K562 (cell line): Measurements from ENCODE around the gene COL9A2. TPM values are rescaled to one million over a fixed set of nuclear protein-coding genes. Genes with fewer than 3 reads are reported as not detected.

Source experiments
- ATAC-seq: fragments of 200-7000 bp; cut with Tn5 transposase; 3 replicates; pipeline ENCODE4 v1.9.1; 2020; ENCODE audit warnings: moderate library complexity
- BruUV-seq: library from RNA; stranded (reverse); fragments of 400-500 nt; replicated peaks from 2 replicates; lab custom pipeline; 2021; lab: Mats Ljungman, UMichigan
- CTCF ChIA-PET: fragments of 300-600 bp; formaldehyde crosslinking; extraction: SDS; loops from one replicate; lab custom pipeline; 2021; ENCODE audit warnings: low intra/inter-chr PET ratio; lab: Yijun Ruan, JAX
- POLR2A ChIA-PET: fragments of 300-600, 350-650 bp; sonication (Branson Sonifier 250); formaldehyde crosslinking; extraction: SDS; loops from one replicate; lab custom pipeline; 2021; ENCODE audit warnings: antibody characterized with exemption, inconsistent platforms; lab: Yijun Ruan, JAX
- DNase-seq, 4 experiments: peaks; one replicate each; pipeline versions ENCODE4 v3.0.0 to v3.0.0-alpha.2; 2011 to 2018; ENCODE audit warnings: low spot score in 3 of 4, mixed read lengths in 3 of 4; ENCODE audit errors: extremely low read depth in 1 of 4
- FAIRE-seq: peaks from 2 replicates; lab custom pipeline; 2011; peaks lifted over from hg19 to GRCh38; lab: Jason Lieb, UNC
- H2AFZ ChIP-seq: 2 replicates; pipeline ENCODE4 v1.6.0; 2011; ENCODE audit warnings: low read depth, low read length, control low read depth, inconsistent platforms
- H3K27ac ChIP-seq: fragments of 200-600 bp; 3 replicates; pipeline ENCODE4 v1.8.0; 2011; ENCODE audit warnings: low read depth, mild to moderate bottlenecking, control low read depth, inconsistent platforms, low read length, moderate library complexity, mixed read lengths; ENCODE audit errors: extremely low read depth
- H3K27me3 ChIP-seq, 2 experiments: fragments of 300-600 bp in 1 of 2; 2 replicates in 1 of 2; 3 replicates in 1 of 2; pipeline versions ENCODE4 v1.6.0 to v1.8.0; 2011; ENCODE audit warnings: inconsistent platforms in 2 of 2, low read length in 2 of 2, mild to moderate bottlenecking in 1 of 2, mixed read lengths in 1 of 2, moderate library complexity in 1 of 2; ENCODE audit not compliant: control insufficient read depth in 2 of 2, insufficient read depth in 2 of 2
- H3K36me3 ChIP-seq: fragments of 300-600 bp; 3 replicates; pipeline ENCODE4 v1.8.0; 2011; ENCODE audit warnings: mild to moderate bottlenecking, low read length, inconsistent platforms; ENCODE audit not compliant: control insufficient read depth, insufficient read depth
- H3K4me1 ChIP-seq, 2 experiments: fragments of 200-600 bp in 1 of 2; replicated peaks in 1 of 2; 2 replicates in 1 of 2; 3 replicates in 1 of 2; pipeline versions ENCODE4 v1.5.1 to v1.8.0; 2011; ENCODE audit warnings: inconsistent platforms in 2 of 2, low read length in 2 of 2, mild to moderate bottlenecking in 1 of 2, mixed read lengths in 1 of 2, moderate library complexity in 1 of 2; ENCODE audit not compliant: control insufficient read depth in 2 of 2, insufficient read depth in 2 of 2
- H3K4me2 ChIP-seq: 2 replicates; pipeline ENCODE4 v1.6.1; 2011; ENCODE audit warnings: low read length, control low read depth, inconsistent platforms, mixed read lengths; ENCODE audit not compliant: insufficient read depth
- H3K4me3 ChIP-seq: fragments of 200-600 bp; sonication (generic), shearing (Covaris generic); 2 replicates; pipeline ENCODE4 v1.5.1; 2016; ENCODE audit warnings: control low read depth, inconsistent platforms
- H3K79me2 ChIP-seq: fragments of 200-600 bp; 3 replicates; pipeline ENCODE4 v1.8.0; 2011; ENCODE audit warnings: low read length, inconsistent platforms; ENCODE audit not compliant: control insufficient read depth, insufficient read depth
- H3K9ac ChIP-seq, 2 experiments: 2 replicates each; pipeline versions ENCODE4 v1.6.0 to v1.6.1; 2011; ENCODE audit warnings: low read depth in 2 of 2, low read length in 2 of 2, control low read depth in 1 of 2, inconsistent platforms in 1 of 2, mild to moderate bottlenecking in 1 of 2, mixed read lengths in 1 of 2; ENCODE audit not compliant: insufficient read depth in 1 of 2
- H3K9me1 ChIP-seq: one replicate; pipeline ENCODE4 v1.6.0; 2011; ENCODE audit warnings: inconsistent platforms, mild to moderate bottlenecking, low read length, moderate library complexity; ENCODE audit not compliant: control insufficient read depth, insufficient read depth
- H3K9me3 ChIP-seq: replicated peaks from 2 replicates; pipeline ENCODE4 v1.5.1; 2011; ENCODE audit warnings: low read depth, low read length, inconsistent platforms; ENCODE audit not compliant: control insufficient read depth, insufficient read depth
- H4K20me1 ChIP-seq: replicated peaks from 2 replicates; pipeline ENCODE4 v1.6.1; 2011; ENCODE audit warnings: low read length, inconsistent platforms, mixed read lengths; ENCODE audit not compliant: control insufficient read depth, insufficient read depth
- BHLHE40 ChIP-seq: IDR thresholded peaks from 2 replicates; pipeline ENCODE4 v1.6.1; 2011; ENCODE audit warnings: low read length, improper control_type of control experiment
- CREB3L1 ChIP-seq: fragments of 450-650 bp; IDR thresholded peaks from 2 replicates; pipeline ENCODE4 v1.6.1; 2014; ENCODE audit warnings: low read depth, mild to moderate bottlenecking, moderate library complexity, borderline replicate concordance
- ESRRA ChIP-seq: fragments of 450-650 bp; IDR thresholded peaks from 2 replicates; pipeline ENCODE4 v1.6.1; 2014; ENCODE audit warnings: low read depth, mild to moderate bottlenecking, moderate library complexity, borderline replicate concordance
- ESRRB ChIP-seq: fragments of 250-450 bp; sonication (Bioruptor Pico); IDR thresholded peaks from 2 replicates; pipeline ENCODE4 v1.5.0; 2020; ENCODE audit warnings: mild to moderate bottlenecking, moderate library complexity, borderline replicate concordance
- FOSL1 ChIP-seq: fragments of 200-800 bp; sonication (Bioruptor generic); conservative IDR thresholded peaks from 2 replicates; pipeline ENCODE4 v1.6.1; 2016; ENCODE audit warnings: missing genetic modification characterization, missing compliant biosample characterization
- JUN ChIP-seq, 2 experiments: sonication (generic) in 1 of 2; formaldehyde crosslinking in 1 of 2; IDR thresholded peaks; 2 replicates each; pipeline versions ENCODE4 v1.6.1 to v1.8.0; 2012 to 2022; ENCODE audit warnings: borderline replicate concordance in 2 of 2, mild to moderate bottlenecking in 2 of 2, improper control_type of control experiment in 1 of 2, low read depth in 1 of 2, low read length in 1 of 2, missing genetic modification reagents in 1 of 2
- NFE2L1 ChIP-seq: fragments of 450-650 bp; IDR thresholded peaks from 2 replicates; pipeline ENCODE4 v1.6.1; 2016; ENCODE audit warnings: missing genetic modification characterization, low read depth, mild to moderate bottlenecking, missing compliant biosample characterization, moderate library complexity, borderline replicate concordance
- ZBTB40 ChIP-seq, 2 experiments: fragments of 450-650 bp in 1 of 2; sonication (generic) in 1 of 2; formaldehyde crosslinking in 1 of 2; IDR thresholded peaks; 2 replicates each; pipeline versions ENCODE4 v1.7.1 to v1.9.0; 2016 to 2022; ENCODE audit warnings: inconsistent platforms in 1 of 2, mild to moderate bottlenecking in 1 of 2, missing genetic modification reagents in 1 of 2
- ZNF431 ChIP-seq: sonication (generic); formaldehyde crosslinking; IDR thresholded peaks from 2 replicates; pipeline ENCODE4 v1.8.0; 2022; ENCODE audit warnings: mild to moderate bottlenecking, missing genetic modification reagents
- WGBS: fragments of 100-300 bp; shearing (Covaris generic); methylation state at CpG from one replicate; pipeline ENCODE4 v1.1.6; 2016; ENCODE audit warnings: low coverage, mixed read lengths; ENCODE audit not compliant: insufficient coverage; ENCODE audit errors: missing lambda C conversion rate; 5-methylcytosine and 5-hydroxymethylcytosine counted together
- in situ Hi-C: fragments of 300-500 bp; cut with MboI; formaldehyde crosslinking; loops from 4 replicates; pipeline ENCODE4 v1.15.0; 2018; ENCODE audit warnings: inconsistent platforms, mixed read lengths
- intact Hi-C: fragments of 100-400 bp; cut with micrococcal nuclease; formaldehyde crosslinking; loops from 2 replicates; pipeline ENCODE4 v1.14.2; 2022
- polyA plus RNA-seq, 8 experiments: library from polyadenylated mRNA; depleted of rRNA in 4 of 8; stranded (reverse) in 5 of 8; unstranded in 3 of 8; fragments of >200 nt; fragmentation: Nextera tagmentation in 2 of 8; fragmentation: Illumina TruSeq in 1 of 8; extraction: Ambion mirVana in 2 of 8; extraction: Trizol in 1 of 8; gene quantifications; 2 replicates each; pipeline versions ENCODE4 v1.2.1 to v1.2.3, GENCODE V29; 2011 to 2014; ENCODE audit warnings: inconsistent platforms in 1 of 8, missing spikeins in 1 of 8
- total RNA-seq, 7 experiments: library from RNA; depleted of rRNA in 6 of 7; stranded (reverse); fragments of >200 nt in 6 of 7; fragmentation: Illumina TruSeq in 2 of 7; extraction: Trizol in 2 of 7; gene quantifications; 2 replicates each; pipeline versions ENCODE4 v1.2.1 to v1.2.3, GENCODE V29; 2011 to 2021; ENCODE audit warnings: low replicate concordance in 1 of 7

Gene COL9A2
- total and polyA plus RNA-seq, 9 of the 15 experiments (the other 6 are each of a cell fraction or from before 2014, with no cell fraction given), result 0.03 to 2.2 (median 0.31) TPM

GRCh38 chr1:40313958-40314720 lies 2.9 kb downstream of the COL9A2 start:
- Histone ChIP-seq H3K9me3 (no peaks in the 10 kb centered on the region), H3K27ac (no peak overlapping the region), H3K9me1 (no peaks in the 10 kb centered on the region), H2AFZ (peak overlapping the region; percentile 98), H3K9ac (peak overlapping the region in 1 of 2 experiments; percentile 89; a peak in 2 of 4 replicates), H3K79me2 (no peaks in the 10 kb centered on the region), H3K4me3 (no peak overlapping the region), H3K4me1 (peaks cover 33 to 64% of the 10 kb centered on the region in 2 experiments), H3K4me2 (no peak overlapping the region), H4K20me1 (no peaks in the 10 kb centered on the region), H3K36me3 (no peaks in the 10 kb centered on the region), H3K27me3 (no peaks in the 10 kb centered on the region; a peak in 1 of 5 replicates)
- in situ Hi-C loops (no loop called here), intact Hi-C loops (no loop called here)
- ATAC-seq (no peak), DNase-seq (no peak), FAIRE-seq (no peak)
- ChIA-PET CTCF (interaction anchor here (2.1 kb wide), 1 partner anchor 91 kb away, joined by 8 read pairs; no protein-coding TSS in a partner anchor), POLR2A (interaction anchor here (0.6 to 1.6 kb wide), 8 partner anchors 24 to 324 kb away, joined by 3 to 12 read pairs (median 3); no protein-coding TSS in a partner anchor)
- no TSS peak for BruUV-seq
- 69% methylated on average over 9 of the region's 9 CpGs for WGBS
- TF ChIP-seq ZBTB40 (IDR thresholded peaks at IDR 0.05) (no peak), ZBTB40 (CRISPR knock-in tag; IDR thresholded peaks at IDR 0.05) (no peak), BHLHE40 (no peak), FOSL1 (tag) (no peak; the same call in 1 of the 2 replicates), CREB3L1 (no peak), NFE2L1 (no peak), ESRRB (CRISPR knock-in tag) (no peak), JUN (IDR thresholded peaks at IDR 0.05; ENCODE audit: borderline replicate concordance, low read depth, low read length) (no peak), JUN (CRISPR knock-in tag; IDR thresholded peaks at IDR 0.05; ENCODE audit: borderline replicate concordance) (0 out of 2 replicates have a peak, but pooled peaks have one; percentile 50), ESRRA (no peak), ZNF431 (CRISPR knock-in tag) (no peak)
